Pancreas (tissue), 10 donors: ENCODE results near the gene POLR3C. TPM values are rescaled to one million over a fixed set of nuclear protein-coding genes. Genes with fewer than 3 reads are reported as not detected.
"Not testable (repeated sequence)": the region's sequence is repeated elsewhere in the genome, so short reads cannot be mapped to it uniquely, and the experiment has no call there.

Experiments
- ATAC-seq, 4 donors: fragments of 200-7000 bp; cut with Tn5 transposase; one replicate each; pipeline versions ENCODE4 v1.8.0 to v1.9.1; 2020; ENCODE audit warnings: mild to moderate bottlenecking in 4 of 4, moderate library complexity in 4 of 4
- DNase-seq, 6 donors: peaks; one replicate each; pipeline ENCODE4 v3.0.0-alpha.2; 2020
- FAIRE-seq: peaks from 2 replicates; lab custom pipeline; 2012; peaks lifted over from hg19 to GRCh38; lab: Jason Lieb, UNC
- H3K27ac ChIP-seq, 4 donors: fragments of 200-600 bp; sonication (generic); 1 replicate in 3 of 4; 2 replicates in 1 of 4; pipeline versions ENCODE4 v1.5.0 to v1.8.0; 2020
- H3K27me3 ChIP-seq, 4 donors: fragments of 200-600 bp; one replicate each; pipeline ENCODE4 v1.8.0; 2021
- H3K36me3 ChIP-seq, 3 donors: fragments of 200-600 bp; sonication (generic) in 1 of 3; one replicate each; pipeline versions ENCODE4 v1.5.0 to v1.8.0; 2020 to 2021
- H3K4me1 ChIP-seq, 3 donors: fragments of 200-600 bp; one replicate each; pipeline ENCODE4 v1.8.0; 2021
- H3K4me3 ChIP-seq, 4 donors: fragments of 200-600 bp; sonication (generic) in 2 of 4; one replicate each; pipeline versions ENCODE4 v1.5.0 to v1.8.0; 2020 to 2021
- H3K9me3 ChIP-seq, 4 donors: fragments of 200-600 bp; one replicate each; pipeline ENCODE4 v1.8.0; 2021
- CTCF ChIP-seq, 4 donors: fragments of 200-600 bp; sonication (generic) in 3 of 4; IDR thresholded peaks; one replicate each; pipeline versions ENCODE4 v1.5.0 to v1.8.0; 2021; ENCODE audit warnings: antibody characterized with exemption in 4 of 4
- WGBS, 2 donors: extraction: QIAGEN DNeasy Blood & Tissue Kit; methylation state at CpG; one replicate each; pipeline ENCODE4 v1.1.7; 2013; 5-methylcytosine and 5-hydroxymethylcytosine counted together
- intact Hi-C, 3 donors: fragments of 100-400 bp; cut with DNase I; formaldehyde crosslinking; loops; one replicate each; pipeline versions ENCODE4 v1.11.1 to v1.14.2; 2022
- polyA plus RNA-seq, 2 donors: library from polyadenylated mRNA; stranded (reverse); fragments of 200-250 nt; gene quantifications; one replicate each; pipeline ENCODE4 v1.2.3, GENCODE V29; 2013
- total RNA-seq, 6 donors: library from RNA; stranded (reverse); fragmentation: NEBNext Ultra II Directional in 4 of 6; extraction: Animal tissue kit (Norgen Biotek cat#: 25700) in 4 of 6; gene quantifications; one replicate each; pipeline versions ENCODE4 v1.2.1 to v1.2.4, GENCODE V29; 2021 to 2023
- donor health status: healthy with polysubstance abuse.
- donor health status: DM: no; HTN: no; CAD: no; lungs with moderate emphysema.
- donor health status: DM: no; HTN: no; CAD: no.
- donor health status: control.
- donor health status: control.
- donor health status: Bipolar disorder and iron deficiency.
- donor health status: DM: yes; HTN: yes; CAD: no.
- donor health status: DM: no; HTN: no; CAD: no.
- donor health status: DM: no; HTN: no; CAD: no.
- donor health status: DM: yes; HTN: yes; CAD: no.

POLR3C gene
- total and polyA plus RNA-seq, 8 donors, result 7.6 to 16.2 (median 14.1) TPM

GRCh38 chr1:145805057-145805456 lies 18.9 kb upstream of the POLR3C start:
- no peak for FAIRE-seq

GRCh38 chr1:145806408-145806807 lies 17.6 kb upstream of the POLR3C start:
- Histone ChIP-seq H3K36me3 (no peaks in the 10 kb centered on the region), H3K4me1 (peaks cover 0 to 17% (median 8%) of the 10 kb centered on the region in 3 donors), H3K27ac (no peak overlapping the region), H3K27me3 (no peaks in the 10 kb centered on the region), H3K9me3 (no peaks in the 10 kb centered on the region), H3K4me3 (no peak overlapping the region)
- DNase-seq (no peak), FAIRE-seq (no peak), ATAC-seq (no peak)
- intact Hi-C loops, result no loop called here
- 98 to 100% methylated on average over 4 of the region's 4 CpGs for WGBS, 2 donors
- no peak for TF ChIP-seq CTCF (IDR thresholded peaks at IDR 0.05)

More at GRCh38 chr1:145805057-145805456, 18.9 kb upstream of the POLR3C start:
- DNase-seq (no peak), ATAC-seq (no peak)
- no peaks in the 10 kb centered on the region for H3K9me3 ChIP-seq
- TF ChIP-seq CTCF (IDR thresholded peaks at IDR 0.05), result no peak
- WGBS, 2 donors, result 83 to 93% methylated on average over 1 of the region's 1 CpG
- H3K27ac ChIP-seq, result no peak overlapping the region
- H3K27me3 ChIP-seq, result no peaks in the 10 kb centered on the region
- intact Hi-C loops, result no loop called here
- no peaks in the 10 kb centered on the region for H3K36me3 ChIP-seq
- no peak overlapping the region for H3K4me3 ChIP-seq
- peaks cover 0 to 17% (median 8%) of the 10 kb centered on the region in 3 donors for H3K4me1 ChIP-seq

- no peak for DNase-seq
- no peak for TF ChIP-seq CTCF (IDR thresholded peaks at IDR 0.05)
- Histone ChIP-seq H3K4me1 (peaks cover 0 to 17% (median 8%) of the 10 kb centered on the region in 3 donors), H3K4me3 (no peak overlapping the region), H3K27me3 (no peaks in the 10 kb centered on the region), H3K36me3 (no peaks in the 10 kb centered on the region), H3K9me3 (no peaks in the 10 kb centered on the region), H3K27ac (no peak overlapping the region)
- no peak for ATAC-seq
- intact Hi-C loops, result no loop called here
- no peak for FAIRE-seq
- 81 to 88% methylated on average over 7 of the region's 7 CpGs for WGBS, 2 donors
Observed at GRCh38 chr1:145806844-145807243, 17.2 kb upstream of the POLR3C start.

- H3K36me3 ChIP-seq, intact Hi-C loops, H3K4me3 ChIP-seq, DNase-seq, H3K4me1 ChIP-seq, H3K27ac ChIP-seq, H3K27me3 ChIP-seq, FAIRE-seq, H3K9me3 ChIP-seq, ATAC-seq: not testable (repeated sequence)
- WGBS, 2 donors, result 73 to 82% methylated on average over 5 of the region's 6 CpGs
Observed at GRCh38 chr1:145812977-145813810, 10.8 kb upstream of the POLR3C start.

GRCh38 chr1:145818095-145818494 lies 5.9 kb upstream of the POLR3C start:
- H3K9me3 ChIP-seq, DNase-seq, intact Hi-C loops, H3K27ac ChIP-seq, H3K4me3 ChIP-seq, FAIRE-seq, H3K27me3 ChIP-seq, H3K4me1 ChIP-seq, H3K36me3 ChIP-seq: not testable (repeated sequence)
- 16 to 17% methylated on average over 4 of the region's 6 CpGs for WGBS, 2 donors
- ATAC-seq, result peak in 3 of 4 donors; percentile 34 to 72 (median 53)

- 0% methylated on average over 2 to 4 of the region's 16 CpGs for WGBS, 2 donors
- ATAC-seq, H3K27me3 ChIP-seq, DNase-seq, FAIRE-seq, H3K27ac ChIP-seq, intact Hi-C loops, H3K9me3 ChIP-seq: not testable (repeated sequence)
- peaks cover 0 to 11% (median 0%) of the 10 kb centered on the region in 3 donors for H3K4me1 ChIP-seq
- H3K36me3 ChIP-seq, result peaks cover 0 to 13% (median 8%) of the 10 kb centered on the region in 3 donors
- peak overlapping the region in 1 of 4 donors; percentile 68 for H3K4me3 ChIP-seq
Observed at GRCh38 chr1:145822779-145823331, 1.1 kb upstream of the POLR3C start.
